ENCODE data around the gene TMEM132C. TPM values are rescaled to one million over a fixed set of nuclear protein-coding genes. Genes with fewer than 3 reads are reported as not detected.

Gene TMEM132C
- total and polyA plus RNA-seq, 2 experiments from 2014 or later, result not detected

DNA sequence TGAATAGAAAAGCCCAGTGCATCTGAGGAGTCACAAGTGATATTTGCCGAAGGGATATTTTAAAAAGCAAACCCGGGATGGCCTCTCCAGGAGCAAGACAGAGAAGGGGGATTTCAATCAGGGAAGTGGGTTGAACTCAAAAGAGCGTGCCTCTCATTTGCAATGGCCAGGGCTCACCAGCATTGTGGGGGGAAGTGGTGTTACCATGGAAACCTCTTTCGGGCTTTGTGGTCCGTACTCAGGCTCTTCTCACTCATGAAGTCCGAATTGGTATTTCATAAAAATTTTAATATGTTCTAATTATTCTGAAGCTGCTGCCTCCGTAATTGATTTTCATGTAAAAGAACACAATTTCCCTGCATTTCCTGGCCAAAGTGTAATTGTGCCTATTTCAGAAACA is 476.9 kb downstream of the TMEM132C start:
- no peaks in the 10 kb centered on the region for H3K27me3 Mint-ChIP-seq (ENCODE audit: insufficient read depth, low read depth, poor library complexity)
- no peak overlapping the region for H3K4me3 ChIP-seq
- no peak for DNase-seq (ENCODE audit: low spot score)
- H3K27me3 ChIP-seq (ENCODE audit: insufficient read depth), result no peaks in the 10 kb centered on the region
- H2AFZ ChIP-seq, result no peak overlapping the region
- TF ChIP-seq JUNB (IDR thresholded peaks at IDR 0.05; ENCODE audit: unreplicated experiment), result no peak
- TF ChIP-seq POLR2AphosphoS5 (IDR thresholded peaks at IDR 0.05; ENCODE audit: low read depth), result no peak
- no peak for TF ChIP-seq CTCF (conservative IDR thresholded peaks at IDR 0.05; ENCODE audit: low read depth in 2 of 2)
- TF ChIP-seq, protein P1, sequence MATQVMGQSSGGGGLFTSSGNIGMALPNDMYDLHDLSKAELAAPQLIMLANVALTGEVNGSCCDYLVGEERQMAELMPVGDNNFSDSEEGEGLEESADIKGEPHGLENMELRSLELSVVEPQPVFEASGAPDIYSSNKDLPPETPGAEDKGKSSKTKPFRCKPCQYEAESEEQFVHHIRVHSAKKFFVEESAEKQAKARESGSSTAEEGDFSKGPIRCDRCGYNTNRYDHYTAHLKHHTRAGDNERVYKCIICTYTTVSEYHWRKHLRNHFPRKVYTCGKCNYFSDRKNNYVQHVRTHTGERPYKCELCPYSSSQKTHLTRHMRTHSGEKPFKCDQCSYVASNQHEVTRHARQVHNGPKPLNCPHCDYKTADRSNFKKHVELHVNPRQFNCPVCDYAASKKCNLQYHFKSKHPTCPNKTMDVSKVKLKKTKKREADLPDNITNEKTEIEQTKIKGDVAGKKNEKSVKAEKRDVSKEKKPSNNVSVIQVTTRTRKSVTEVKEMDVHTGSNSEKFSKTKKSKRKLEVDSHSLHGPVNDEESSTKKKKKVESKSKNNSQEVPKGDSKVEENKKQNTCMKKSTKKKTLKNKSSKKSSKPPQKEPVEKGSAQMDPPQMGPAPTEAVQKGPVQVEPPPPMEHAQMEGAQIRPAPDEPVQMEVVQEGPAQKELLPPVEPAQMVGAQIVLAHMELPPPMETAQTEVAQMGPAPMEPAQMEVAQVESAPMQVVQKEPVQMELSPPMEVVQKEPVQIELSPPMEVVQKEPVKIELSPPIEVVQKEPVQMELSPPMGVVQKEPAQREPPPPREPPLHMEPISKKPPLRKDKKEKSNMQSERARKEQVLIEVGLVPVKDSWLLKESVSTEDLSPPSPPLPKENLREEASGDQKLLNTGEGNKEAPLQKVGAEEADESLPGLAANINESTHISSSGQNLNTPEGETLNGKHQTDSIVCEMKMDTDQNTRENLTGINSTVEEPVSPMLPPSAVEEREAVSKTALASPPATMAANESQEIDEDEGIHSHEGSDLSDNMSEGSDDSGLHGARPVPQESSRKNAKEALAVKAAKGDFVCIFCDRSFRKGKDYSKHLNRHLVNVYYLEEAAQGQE (IDR thresholded peaks at IDR 0.05; ENCODE audit: unreplicated experiment), result no peak
- TF ChIP-seq, protein P2, sequence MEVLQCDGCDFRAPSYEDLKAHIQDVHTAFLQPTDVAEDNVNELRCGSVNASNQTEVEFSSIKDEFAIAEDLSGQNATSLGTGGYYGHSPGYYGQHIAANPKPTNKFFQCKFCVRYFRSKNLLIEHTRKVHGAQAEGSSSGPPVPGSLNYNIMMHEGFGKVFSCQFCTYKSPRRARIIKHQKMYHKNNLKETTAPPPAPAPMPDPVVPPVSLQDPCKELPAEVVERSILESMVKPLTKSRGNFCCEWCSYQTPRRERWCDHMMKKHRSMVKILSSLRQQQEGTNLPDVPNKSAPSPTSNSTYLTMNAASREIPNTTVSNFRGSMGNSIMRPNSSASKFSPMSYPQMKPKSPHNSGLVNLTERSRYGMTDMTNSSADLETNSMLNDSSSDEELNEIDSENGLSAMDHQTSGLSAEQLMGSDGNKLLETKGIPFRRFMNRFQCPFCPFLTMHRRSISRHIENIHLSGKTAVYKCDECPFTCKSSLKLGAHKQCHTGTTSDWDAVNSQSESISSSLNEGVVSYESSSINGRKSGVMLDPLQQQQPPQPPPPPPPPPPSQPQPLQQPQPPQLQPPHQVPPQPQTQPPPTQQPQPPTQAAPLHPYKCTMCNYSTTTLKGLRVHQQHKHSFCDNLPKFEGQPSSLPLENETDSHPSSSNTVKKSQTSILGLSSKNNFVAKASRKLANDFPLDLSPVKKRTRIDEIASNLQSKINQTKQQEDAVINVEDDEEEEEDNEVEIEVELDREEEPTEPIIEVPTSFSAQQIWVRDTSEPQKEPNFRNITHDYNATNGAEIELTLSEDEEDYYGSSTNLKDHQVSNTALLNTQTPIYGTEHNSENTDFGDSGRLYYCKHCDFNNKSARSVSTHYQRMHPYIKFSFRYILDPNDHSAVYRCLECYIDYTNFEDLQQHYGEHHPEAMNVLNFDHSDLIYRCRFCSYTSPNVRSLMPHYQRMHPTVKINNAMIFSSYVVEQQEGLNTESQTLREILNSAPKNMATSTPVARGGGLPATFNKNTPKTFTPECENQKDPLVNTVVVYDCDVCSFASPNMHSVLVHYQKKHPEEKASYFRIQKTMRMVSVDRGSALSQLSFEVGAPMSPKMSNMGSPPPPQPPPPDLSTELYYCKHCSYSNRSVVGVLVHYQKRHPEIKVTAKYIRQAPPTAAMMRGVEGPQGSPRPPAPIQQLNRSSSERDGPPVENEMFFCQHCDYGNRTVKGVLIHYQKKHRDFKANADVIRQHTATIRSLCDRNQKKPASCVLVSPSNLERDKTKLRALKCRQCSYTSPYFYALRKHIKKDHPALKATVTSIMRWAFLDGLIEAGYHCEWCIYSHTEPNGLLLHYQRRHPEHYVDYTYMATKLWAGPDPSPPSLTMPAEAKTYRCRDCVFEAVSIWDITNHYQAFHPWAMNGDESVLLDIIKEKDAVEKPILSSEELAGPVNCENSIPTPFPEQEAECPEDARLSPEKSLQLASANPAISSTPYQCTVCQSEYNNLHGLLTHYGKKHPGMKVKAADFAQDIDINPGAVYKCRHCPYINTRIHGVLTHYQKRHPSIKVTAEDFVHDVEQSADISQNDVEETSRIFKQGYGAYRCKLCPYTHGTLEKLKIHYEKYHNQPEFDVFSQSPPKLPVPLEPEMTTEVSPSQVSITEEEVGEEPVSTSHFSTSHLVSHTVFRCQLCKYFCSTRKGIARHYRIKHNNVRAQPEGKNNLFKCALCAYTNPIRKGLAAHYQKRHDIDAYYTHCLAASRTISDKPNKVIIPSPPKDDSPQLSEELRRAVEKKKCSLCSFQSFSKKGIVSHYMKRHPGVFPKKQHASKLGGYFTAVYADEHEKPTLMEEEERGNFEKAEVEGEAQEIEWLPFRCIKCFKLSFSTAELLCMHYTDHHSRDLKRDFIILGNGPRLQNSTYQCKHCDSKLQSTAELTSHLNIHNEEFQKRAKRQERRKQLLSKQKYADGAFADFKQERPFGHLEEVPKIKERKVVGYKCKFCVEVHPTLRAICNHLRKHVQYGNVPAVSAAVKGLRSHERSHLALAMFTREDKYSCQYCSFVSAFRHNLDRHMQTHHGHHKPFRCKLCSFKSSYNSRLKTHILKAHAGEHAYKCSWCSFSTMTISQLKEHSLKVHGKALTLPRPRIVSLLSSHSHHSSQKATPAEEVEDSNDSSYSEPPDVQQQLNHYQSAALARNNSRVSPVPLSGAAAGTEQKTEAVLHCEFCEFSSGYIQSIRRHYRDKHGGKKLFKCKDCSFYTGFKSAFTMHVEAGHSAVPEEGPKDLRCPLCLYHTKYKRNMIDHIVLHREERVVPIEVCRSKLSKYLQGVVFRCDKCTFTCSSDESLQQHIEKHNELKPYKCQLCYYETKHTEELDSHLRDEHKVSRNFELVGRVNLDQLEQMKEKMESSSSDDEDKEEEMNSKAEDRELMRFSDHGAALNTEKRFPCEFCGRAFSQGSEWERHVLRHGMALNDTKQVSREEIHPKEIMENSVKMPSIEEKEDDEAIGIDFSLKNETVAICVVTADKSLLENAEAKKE (CRISPR knock-in tag; IDR thresholded peaks at IDR 0.05), result no peak
- TF ChIP-seq, protein P3, sequence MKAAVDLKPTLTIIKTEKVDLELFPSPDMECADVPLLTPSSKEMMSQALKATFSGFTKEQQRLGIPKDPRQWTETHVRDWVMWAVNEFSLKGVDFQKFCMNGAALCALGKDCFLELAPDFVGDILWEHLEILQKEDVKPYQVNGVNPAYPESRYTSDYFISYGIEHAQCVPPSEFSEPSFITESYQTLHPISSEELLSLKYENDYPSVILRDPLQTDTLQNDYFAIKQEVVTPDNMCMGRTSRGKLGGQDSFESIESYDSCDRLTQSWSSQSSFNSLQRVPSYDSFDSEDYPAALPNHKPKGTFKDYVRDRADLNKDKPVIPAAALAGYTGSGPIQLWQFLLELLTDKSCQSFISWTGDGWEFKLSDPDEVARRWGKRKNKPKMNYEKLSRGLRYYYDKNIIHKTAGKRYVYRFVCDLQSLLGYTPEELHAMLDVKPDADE (IDR thresholded peaks at IDR 0.05), result no peak
- no peak for TF ChIP-seq ZNF114 (CRISPR knock-in tag; IDR thresholded peaks at IDR 0.05)
- TF ChIP-seq STAT1 (IDR thresholded peaks at IDR 0.05; ENCODE audit: unreplicated experiment), result no peak
- no peak for TF ChIP-seq EZH2 (IDR thresholded peaks at IDR 0.05; ENCODE audit: low read depth, unreplicated experiment)
- no peak for TF ChIP-seq NANOG (IDR thresholded peaks at IDR 0.05; ENCODE audit: borderline replicate concordance)
- no peaks in the 10 kb centered on the region for H3K79me2 ChIP-seq (replicated peaks; ENCODE audit: insufficient read depth)
- no peaks in the 10 kb centered on the region; the same call in 1 of the 2 replicates for H3K36me3 ChIP-seq (ENCODE audit: insufficient read depth)
- no peaks in the 10 kb centered on the region for H3K4me1 ChIP-seq (ENCODE audit: insufficient read depth)
- no peaks in the 10 kb centered on the region for H3K4me1 Mint-ChIP-seq
- ATAC-seq, result no peak
- H3K9me2 ChIP-seq (ENCODE audit: insufficient read depth), result no peaks in the 10 kb centered on the region
- no peak overlapping the region for H3K4me2 ChIP-seq
- no peaks in the 10 kb centered on the region for H4K20me1 ChIP-seq (replicated peaks; ENCODE audit: insufficient read depth)
- peaks cover 48% of the 10 kb centered on the region for H3K36me3 Mint-ChIP-seq (ENCODE audit: low read depth)
- no peak overlapping the region for H3K27ac Mint-ChIP-seq
- H3K27ac ChIP-seq (ENCODE audit: low read depth), result no peak overlapping the region
- H3K9me3 Mint-ChIP-seq, result peaks cover 97% of the 10 kb centered on the region
- H3F3A ChIP-seq (replicated peaks; ENCODE audit: low read depth), result no peaks in the 10 kb centered on the region
- no peak overlapping the region for H3K4me3 Mint-ChIP-seq

Measured in GM23338 (cell line).